ENCODE measurements around the gene RAB23. TPM values are rescaled to one million over a fixed set of nuclear protein-coding genes. Genes with fewer than 3 reads are reported as not detected.

RAB23 gene
- total and polyA plus RNA-seq, 8 donors = 14.0 to 27.3 (median 24.4) TPM

GRCh38 chr6:57159127-57159526 is 63.0 kb downstream of the RAB23 start:
- no peak overlapping the region for H3K27ac ChIP-seq
- H3K9me3 ChIP-seq = no peaks in the 10 kb centered on the region
- no peaks in the 10 kb centered on the region for H3K4me1 ChIP-seq
- intact Hi-C loops (cut with DNase I) = no loop called here
- H3K4me3 ChIP-seq = no peak overlapping the region
- DNase-seq (no peak), ATAC-seq (no peak)
- H3K27me3 ChIP-seq = no peaks in the 10 kb centered on the region
- H3K36me3 ChIP-seq = peaks cover 0 to 46% of the 10 kb centered on the region in 2 donors
- TF ChIP-seq, protein P1, sequence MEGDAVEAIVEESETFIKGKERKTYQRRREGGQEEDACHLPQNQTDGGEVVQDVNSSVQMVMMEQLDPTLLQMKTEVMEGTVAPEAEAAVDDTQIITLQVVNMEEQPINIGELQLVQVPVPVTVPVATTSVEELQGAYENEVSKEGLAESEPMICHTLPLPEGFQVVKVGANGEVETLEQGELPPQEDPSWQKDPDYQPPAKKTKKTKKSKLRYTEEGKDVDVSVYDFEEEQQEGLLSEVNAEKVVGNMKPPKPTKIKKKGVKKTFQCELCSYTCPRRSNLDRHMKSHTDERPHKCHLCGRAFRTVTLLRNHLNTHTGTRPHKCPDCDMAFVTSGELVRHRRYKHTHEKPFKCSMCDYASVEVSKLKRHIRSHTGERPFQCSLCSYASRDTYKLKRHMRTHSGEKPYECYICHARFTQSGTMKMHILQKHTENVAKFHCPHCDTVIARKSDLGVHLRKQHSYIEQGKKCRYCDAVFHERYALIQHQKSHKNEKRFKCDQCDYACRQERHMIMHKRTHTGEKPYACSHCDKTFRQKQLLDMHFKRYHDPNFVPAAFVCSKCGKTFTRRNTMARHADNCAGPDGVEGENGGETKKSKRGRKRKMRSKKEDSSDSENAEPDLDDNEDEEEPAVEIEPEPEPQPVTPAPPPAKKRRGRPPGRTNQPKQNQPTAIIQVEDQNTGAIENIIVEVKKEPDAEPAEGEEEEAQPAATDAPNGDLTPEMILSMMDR (IDR thresholded peaks at IDR 0.05) = no peak

DNA sequence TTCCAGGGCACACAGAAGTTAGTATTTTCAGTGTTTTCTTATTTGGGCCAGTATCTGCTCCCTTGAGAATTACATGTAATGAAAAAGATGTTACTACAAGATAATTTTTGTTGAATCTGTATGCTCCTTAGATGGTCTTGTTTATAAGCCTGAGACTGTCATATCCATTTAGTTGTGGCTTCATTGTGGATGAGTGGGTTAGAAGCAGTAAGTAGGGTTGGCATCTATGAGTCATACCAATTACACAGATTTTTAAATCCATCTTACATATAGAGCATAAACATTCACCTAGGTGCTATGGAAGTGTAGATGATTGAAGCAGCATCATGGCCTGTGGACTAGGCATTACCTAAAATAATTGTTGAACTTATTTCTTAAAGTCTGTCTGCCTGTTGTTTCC is 63.4 kb downstream of the RAB23 start:
- H3K9me3 ChIP-seq = no peaks in the 10 kb centered on the region
- H3K36me3 ChIP-seq = peaks cover 0 to 46% of the 10 kb centered on the region in 2 donors
- ATAC-seq (no peak), DNase-seq (no peak)
- no peaks in the 10 kb centered on the region for H3K27me3 ChIP-seq
- TF ChIP-seq, protein P1 (IDR thresholded peaks at IDR 0.05) = no peak
- intact Hi-C loops (cut with DNase I) = no loop called here
- no peaks in the 10 kb centered on the region for H3K4me1 ChIP-seq
- no peak overlapping the region for H3K27ac ChIP-seq
- H3K4me3 ChIP-seq = no peak overlapping the region

DNA sequence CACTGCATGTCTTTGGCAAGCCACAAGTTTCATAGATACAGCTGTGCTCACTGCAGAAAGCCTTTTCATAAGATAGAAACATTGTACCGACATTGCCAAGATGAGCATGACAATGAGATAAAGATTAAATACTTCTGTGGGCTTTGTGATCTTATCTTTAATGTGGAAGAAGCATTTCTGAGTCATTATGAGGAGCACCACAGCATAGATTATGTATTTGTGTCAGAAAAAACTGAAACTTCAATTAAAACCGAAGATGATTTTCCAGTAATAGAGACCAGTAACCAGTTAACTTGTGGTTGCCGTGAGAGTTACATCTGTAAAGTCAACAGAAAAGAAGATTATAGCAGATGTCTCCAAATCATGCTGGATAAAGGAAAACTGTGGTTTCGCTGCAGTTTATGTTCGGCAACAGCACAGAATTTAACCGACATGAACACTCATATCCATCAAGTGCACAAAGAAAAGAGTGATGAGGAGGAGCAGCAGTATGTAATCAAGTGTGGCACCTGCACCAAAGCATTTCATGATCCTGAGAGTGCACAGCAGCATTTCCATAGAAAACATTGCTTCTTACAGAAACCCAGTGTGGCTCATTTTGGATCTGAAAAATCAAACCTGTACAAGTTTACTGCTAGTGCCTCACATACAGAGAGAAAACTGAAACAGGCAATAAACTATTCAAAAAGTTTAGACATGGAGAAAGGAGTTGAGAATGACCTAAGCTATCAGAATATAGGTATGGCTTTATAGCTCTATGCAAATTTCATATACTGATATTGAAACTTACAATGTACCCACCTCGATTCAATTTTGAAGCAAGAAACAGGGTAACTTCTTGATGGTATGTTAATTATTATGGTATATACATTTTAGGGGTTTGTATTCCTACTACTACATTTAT is 73.9 kb downstream of the RAB23 start:
- H3K4me3 ChIP-seq = no peak overlapping the region
- H3K36me3 ChIP-seq = peaks cover 0 to 61% of the 10 kb centered on the region in 2 donors
- TF ChIP-seq, protein P1 (IDR thresholded peaks at IDR 0.05) = no peak
- DNase-seq (no peak), ATAC-seq (no peak)
- intact Hi-C loops (cut with DNase I) = no loop called here
- no peaks in the 10 kb centered on the region for H3K27me3 ChIP-seq
- H3K27ac ChIP-seq = no peak overlapping the region
- H3K4me1 ChIP-seq = no peaks in the 10 kb centered on the region
- no peaks in the 10 kb centered on the region for H3K9me3 ChIP-seq

DNA sequence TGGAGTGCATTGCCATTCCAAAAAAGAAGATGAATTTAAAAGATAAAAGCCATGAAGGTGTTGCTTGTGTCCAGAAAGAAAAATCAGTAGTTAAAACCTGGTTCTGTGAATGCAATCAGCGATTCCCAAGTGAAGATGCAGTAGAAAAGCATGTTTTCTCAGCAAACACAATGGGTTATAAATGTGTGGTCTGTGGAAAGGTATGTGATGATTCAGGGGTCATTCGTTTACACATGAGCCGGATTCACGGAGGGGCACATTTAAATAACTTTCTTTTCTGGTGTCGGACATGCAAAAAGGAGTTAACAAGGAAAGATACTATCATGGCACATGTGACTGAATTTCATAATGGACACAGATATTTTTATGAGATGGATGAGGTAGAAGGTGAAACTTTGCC is 74.7 kb downstream of the RAB23 start:
- Histone ChIP-seq H3K4me3 (no peak overlapping the region), H3K9me3 (no peaks in the 10 kb centered on the region), H3K27me3 (no peaks in the 10 kb centered on the region), H3K4me1 (no peaks in the 10 kb centered on the region), H3K27ac (no peak overlapping the region), H3K36me3 (peaks cover 0 to 61% of the 10 kb centered on the region in 2 donors)
- intact Hi-C loops (cut with DNase I) = no loop called here
- DNase-seq (no peak), ATAC-seq (no peak)
- TF ChIP-seq, protein P1 (IDR thresholded peaks at IDR 0.05) = no peak

- H3K27ac ChIP-seq = no peak overlapping the region
- DNase-seq = no peak
- intact Hi-C loops (cut with DNase I) = no loop called here
- peaks cover 0 to 54% of the 10 kb centered on the region in 2 donors for H3K36me3 ChIP-seq
- no peaks in the 10 kb centered on the region for H3K27me3 ChIP-seq
- no peak overlapping the region for H3K4me3 ChIP-seq
- H3K9me3 ChIP-seq = no peaks in the 10 kb centered on the region
- H3K4me1 ChIP-seq = no peaks in the 10 kb centered on the region
- TF ChIP-seq, protein P1 (IDR thresholded peaks at IDR 0.05) = no peak
- no peak for ATAC-seq
Measured at GRCh38 chr6:57143690-57144089, 78.4 kb downstream of the RAB23 start.

Measured in left lung (tissue), 10 donors.